CD8-positive, alpha-beta memory T cell (primary cell): ENCODE results near the gene CREBBP. TPM values are rescaled to one million over a fixed set of nuclear protein-coding genes. Genes with fewer than 3 reads are reported as not detected.

Experiments
- CTCF ChIA-PET: fragments of 350-600 bp; sonication (Branson Sonifier 250); formaldehyde crosslinking; loops from one replicate; lab custom pipeline; 2021; ENCODE audit warnings: antibody characterized with exemption; lab: Charles Lee
- POLR2A ChIA-PET: fragments of 350-600 bp; sonication (Branson Sonifier 250); formaldehyde crosslinking; loops from one replicate; lab custom pipeline; 2021; ENCODE audit warnings: antibody characterized with exemption; lab: Charles Lee
- DNase-seq, 5 donors: peaks; one replicate each; pipeline versions ENCODE4 v3.0.0 to v3.0.0-alpha.2; 2020 to 2022; ENCODE audit warnings: mixed read lengths in 1 of 5
- H3K27ac ChIP-seq: one replicate; pipeline ENCODE4 v1.7.0; 2013; ENCODE audit warnings: low read depth, mild to moderate bottlenecking, low read length, moderate library complexity
- H3K27me3 ChIP-seq: 2 replicates; pipeline ENCODE4 v1.7.0; 2013; ENCODE audit warnings: low read length, mild to moderate bottlenecking; ENCODE audit not compliant: insufficient read depth, poor library complexity, severe bottlenecking
- H3K36me3 ChIP-seq: 2 replicates; pipeline ENCODE4 v1.7.0; 2013; ENCODE audit warnings: mild to moderate bottlenecking, low read length, moderate library complexity; ENCODE audit not compliant: insufficient read depth
- H3K4me1 ChIP-seq: 2 replicates; pipeline ENCODE4 v1.7.0; 2013; ENCODE audit warnings: mild to moderate bottlenecking, low read length, moderate library complexity; ENCODE audit not compliant: insufficient read depth
- H3K4me3 ChIP-seq: 2 replicates; pipeline ENCODE4 v1.7.0; 2013; ENCODE audit warnings: mild to moderate bottlenecking, low read length
- H3K9me3 ChIP-seq: 2 replicates; pipeline ENCODE4 v1.7.0; 2013; ENCODE audit warnings: mild to moderate bottlenecking, low read length
- H3K27ac Mint-ChIP-seq, 8 donors: one replicate each; pipeline ENCODE4 v1.8.0; 2020 to 2021; ENCODE audit warnings: mixed read lengths in 8 of 8, mild to moderate bottlenecking in 6 of 8, inconsistent platforms in 3 of 8, moderate library complexity in 3 of 8
- H3K27me3 Mint-ChIP-seq, 2 donors: one replicate each; pipeline ENCODE4 v1.8.0; 2020 to 2021; ENCODE audit warnings: mixed read lengths in 2 of 2, mild to moderate bottlenecking in 1 of 2, moderate library complexity in 1 of 2
- H3K36me3 Mint-ChIP-seq, 3 donors: one replicate each; pipeline ENCODE4 v1.8.0; 2020 to 2021; ENCODE audit warnings: mixed read lengths in 3 of 3, inconsistent platforms in 1 of 3, mild to moderate bottlenecking in 1 of 3
- H3K4me1 Mint-ChIP-seq, 3 donors: one replicate each; pipeline ENCODE4 v1.8.0; 2020 to 2021; ENCODE audit warnings: mixed read lengths in 3 of 3, inconsistent platforms in 1 of 3, mild to moderate bottlenecking in 1 of 3
- H3K4me3 Mint-ChIP-seq, 7 donors: one replicate each; pipeline ENCODE4 v1.8.0; 2020 to 2021; ENCODE audit warnings: mixed read lengths in 7 of 7, mild to moderate bottlenecking in 6 of 7, moderate library complexity in 4 of 7, inconsistent platforms in 2 of 7
- H3K9me3 Mint-ChIP-seq, 5 donors: one replicate each; pipeline ENCODE4 v1.8.0; 2020 to 2022; ENCODE audit warnings: mixed read lengths in 5 of 5, mild to moderate bottlenecking in 3 of 5, moderate library complexity in 2 of 5, inconsistent platforms in 1 of 5
- polyA plus RNA-seq: library from polyadenylated mRNA; unstranded; fragments of 300-500 nt; fragmentation: Illumina TruSeq; gene quantifications from one replicate; pipeline ENCODE4 v1.2.3, GENCODE V29; 2021
- total RNA-seq, 2 experiments: library from RNA; stranded (reverse); gene quantifications; one replicate each; pipeline ENCODE4 v1.2.3, GENCODE V29; 2021

The CREBBP gene
- total and polyA plus RNA-seq, 3 experiments from 2014 or later: 15.5 to 51.1 (median 48.8) TPM

GRCh38 chr16:3837851-3838586, 42.5 kb downstream of the CREBBP start:
- Histone ChIP-seq H3K4me1 (peaks cover 13% of the 10 kb centered on the region), H3K4me3 (no peak overlapping the region), H3K27ac (no peak overlapping the region), H3K36me3 (no peaks in the 10 kb centered on the region), H3K9me3 (no peaks in the 10 kb centered on the region), H3K27me3 (no peaks in the 10 kb centered on the region)
- DNase-seq: no peak
- Mint-ChIP-seq H3K4me1 (peaks cover 47 to 68% (median 67%) of the 10 kb centered on the region in 3 donors), H3K36me3 (peaks cover 11 to 33% (median 12%) of the 10 kb centered on the region in 3 donors), H3K27me3 (no peaks in the 10 kb centered on the region), H3K27ac (no peak overlapping the region), H3K4me3 (no peak overlapping the region), H3K9me3 (peaks cover 0 to 7% (median 3%) of the 10 kb centered on the region in 5 donors)
- POLR2A ChIA-PET: no interaction called here
- CTCF ChIA-PET: interaction anchor here (0.6 to 1.8 kb wide), 3 partner anchors 10 to 745 kb away, joined by 3 to 4 read pairs (median 3); no protein-coding TSS in a partner anchor

GRCh38 chr16:3836641-3837040, 43.9 kb downstream of the CREBBP start:
- ChIA-PET CTCF (interaction anchor here (1.8 kb wide), 1 partner anchor 9 kb away, joined by 3 read pairs; no protein-coding TSS in a partner anchor), POLR2A (no interaction called here)
- Histone ChIP-seq H3K27me3 (no peaks in the 10 kb centered on the region), H3K27ac (no peak overlapping the region), H3K9me3 (no peaks in the 10 kb centered on the region), H3K4me1 (peaks cover 10% of the 10 kb centered on the region), H3K4me3 (no peak overlapping the region), H3K36me3 (no peaks in the 10 kb centered on the region)
- Mint-ChIP-seq H3K4me3 (no peak overlapping the region), H3K27ac (no peak overlapping the region), H3K27me3 (no peaks in the 10 kb centered on the region), H3K36me3 (peaks cover 17 to 42% (median 25%) of the 10 kb centered on the region in 3 donors), H3K4me1 (peaks cover 44 to 69% (median 68%) of the 10 kb centered on the region in 3 donors), H3K9me3 (peaks cover 2 to 14% (median 10%) of the 10 kb centered on the region in 5 donors)
- no peak for DNase-seq

DNA sequence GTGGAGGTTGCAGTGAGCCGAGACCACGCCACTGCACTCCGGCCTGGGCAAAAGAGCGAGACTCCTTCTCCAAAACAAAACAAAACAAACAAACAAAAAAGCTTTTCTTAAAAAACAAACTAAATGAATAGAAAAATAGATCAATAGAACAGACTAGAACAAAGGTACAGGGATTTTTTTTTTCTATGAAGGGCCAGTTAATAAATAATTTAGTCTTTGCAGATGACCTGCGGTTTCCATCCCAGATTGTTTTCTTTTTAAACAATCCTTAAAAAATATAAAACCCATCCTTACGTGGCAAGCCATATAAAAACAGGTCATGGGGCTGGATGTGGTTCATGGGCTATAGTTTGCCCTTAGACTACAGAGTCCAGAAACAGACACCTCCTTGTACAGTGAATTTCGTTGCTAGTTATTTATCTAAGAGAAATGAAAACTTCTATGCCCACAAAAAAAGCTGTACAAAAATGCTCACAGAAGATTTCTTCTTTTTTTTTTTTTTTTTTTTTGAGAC, 45.4 kb downstream of the CREBBP start:
- Histone ChIP-seq H3K4me1 (no peaks in the 10 kb centered on the region), H3K4me3 (no peak overlapping the region), H3K27me3 (no peaks in the 10 kb centered on the region), H3K9me3 (no peaks in the 10 kb centered on the region), H3K27ac (no peak overlapping the region), H3K36me3 (no peaks in the 10 kb centered on the region)
- peaks cover 2 to 14% (median 10%) of the 10 kb centered on the region in 5 donors for H3K9me3 Mint-ChIP-seq
- CTCF ChIA-PET: no interaction called here
- no peak for DNase-seq
- POLR2A ChIA-PET: interaction anchor here (0.6 kb wide), 2 partner anchors 15 to 23 kb away, joined by 3 read pairs; no protein-coding TSS in a partner anchor
- no peak overlapping the region for H3K27ac Mint-ChIP-seq
- H3K27me3 Mint-ChIP-seq: no peaks in the 10 kb centered on the region
- no peak overlapping the region for H3K4me3 Mint-ChIP-seq
- peaks cover 42 to 72% (median 72%) of the 10 kb centered on the region in 3 donors for H3K4me1 Mint-ChIP-seq
- peaks cover 17 to 49% (median 27%) of the 10 kb centered on the region in 3 donors for H3K36me3 Mint-ChIP-seq

DNA sequence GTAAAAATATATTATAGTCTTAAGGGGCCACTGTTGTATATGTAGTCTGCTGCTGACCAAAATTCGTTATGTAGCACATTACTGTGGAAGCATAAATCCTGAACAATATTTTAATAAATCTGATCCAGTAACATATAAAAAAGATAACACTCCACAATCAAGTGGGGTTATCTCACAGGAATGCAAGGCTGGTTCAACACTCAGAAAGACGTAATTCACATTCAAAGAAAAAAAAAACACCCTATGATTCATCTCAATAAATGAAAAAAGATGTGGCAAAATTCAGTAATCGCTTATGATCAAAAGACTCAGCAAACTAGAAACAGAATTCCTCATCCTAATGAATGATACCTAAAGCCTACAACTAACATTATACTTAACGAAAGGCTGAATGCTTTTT, 47.8 kb downstream of the CREBBP start:
- H3K27me3 Mint-ChIP-seq: no peaks in the 10 kb centered on the region
- H3K4me1 Mint-ChIP-seq: peaks cover 41 to 76% (median 70%) of the 10 kb centered on the region in 3 donors
- no peaks in the 10 kb centered on the region for H3K36me3 ChIP-seq
- H3K4me1 ChIP-seq: no peaks in the 10 kb centered on the region
- DNase-seq: no peak
- no peak overlapping the region for H3K4me3 ChIP-seq
- H3K9me3 ChIP-seq: no peaks in the 10 kb centered on the region
- H3K27me3 ChIP-seq: no peaks in the 10 kb centered on the region
- peak overlapping the region in 1 of 8 donors; percentile 12 for H3K27ac Mint-ChIP-seq
- peaks cover 2 to 14% (median 10%) of the 10 kb centered on the region in 5 donors for H3K9me3 Mint-ChIP-seq
- H3K36me3 Mint-ChIP-seq: peaks cover 17 to 60% (median 27%) of the 10 kb centered on the region in 3 donors
- H3K27ac ChIP-seq: no peak overlapping the region
- CTCF ChIA-PET: no interaction called here
- POLR2A ChIA-PET: interaction anchor here (0.6 kb wide), 1 partner anchor 97 kb away, joined by 3 read pairs; no protein-coding TSS in a partner anchor
- H3K4me3 Mint-ChIP-seq: no peak overlapping the region

GRCh38 chr16:3830625-3831254, 49.8 kb downstream of the CREBBP start:
- CTCF ChIA-PET: no interaction called here
- POLR2A ChIA-PET: no interaction called here
- Mint-ChIP-seq H3K9me3 (peaks cover 2 to 14% (median 10%) of the 10 kb centered on the region in 5 donors), H3K27ac (no peak overlapping the region), H3K27me3 (no peaks in the 10 kb centered on the region), H3K36me3 (peaks cover 15 to 52% (median 27%) of the 10 kb centered on the region in 3 donors), H3K4me1 (peaks cover 55 to 85% (median 75%) of the 10 kb centered on the region in 3 donors), H3K4me3 (no peak overlapping the region)
- no peak overlapping the region for H3K27ac ChIP-seq
- H3K4me3 ChIP-seq: no peak overlapping the region
- H3K27me3 ChIP-seq: no peaks in the 10 kb centered on the region
- H3K4me1 ChIP-seq: peaks cover 13% of the 10 kb centered on the region
- DNase-seq: no peak
- no peaks in the 10 kb centered on the region for H3K9me3 ChIP-seq
- no peaks in the 10 kb centered on the region for H3K36me3 ChIP-seq

DNA sequence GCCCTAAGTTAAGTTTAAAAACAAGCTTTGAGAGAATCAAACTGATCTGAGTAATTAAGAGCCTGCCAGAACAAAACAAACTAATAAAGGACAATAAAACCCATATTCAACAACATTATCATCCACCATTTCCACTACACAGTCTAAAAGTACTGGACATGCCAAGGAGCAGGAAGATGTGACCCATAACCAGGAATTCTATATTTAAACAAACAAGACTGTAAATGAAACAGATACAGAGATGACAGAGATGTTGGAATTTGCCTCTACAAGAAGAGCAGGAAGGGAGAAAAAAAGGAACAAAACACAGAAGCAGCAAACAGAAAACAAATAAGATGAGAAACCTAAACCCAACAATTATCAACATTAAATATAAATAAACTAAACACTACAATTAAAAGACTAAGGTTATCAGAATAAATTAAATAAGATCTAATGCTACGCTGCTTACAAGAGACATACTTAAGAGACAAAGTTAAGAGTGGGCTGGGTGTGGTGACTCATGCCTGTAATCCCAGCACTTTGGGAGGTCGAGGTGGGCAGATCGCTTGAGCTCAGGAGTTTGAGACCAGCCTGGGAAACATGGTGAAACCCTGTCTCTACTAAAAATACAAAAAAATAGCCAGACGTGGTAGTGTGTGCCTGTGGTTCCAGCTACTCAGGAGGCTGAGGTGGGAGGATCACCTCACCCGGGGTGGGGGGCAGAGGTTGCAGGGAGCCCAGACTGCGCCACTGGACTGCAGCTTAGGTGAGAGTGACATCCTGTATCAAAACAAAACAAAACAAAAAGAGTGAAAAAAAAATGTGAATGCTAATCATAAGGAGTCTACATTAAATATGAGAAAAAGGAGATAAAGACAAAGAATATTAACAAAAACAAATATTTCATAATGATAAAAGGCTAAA, 50.6 kb downstream of the CREBBP start:
- CTCF ChIA-PET: no interaction called here
- H3K27ac Mint-ChIP-seq: peak overlapping the region in 1 of 8 donors; percentile 61

GRCh38 chr16:3825940-3826339, 54.6 kb downstream of the CREBBP start:
- Histone ChIP-seq H3K9me3 (no peaks in the 10 kb centered on the region), H3K27ac (no peak overlapping the region), H3K27me3 (no peaks in the 10 kb centered on the region), H3K4me3 (no peak overlapping the region), H3K4me1 (peaks cover 60% of the 10 kb centered on the region), H3K36me3 (no peaks in the 10 kb centered on the region)
- peaks cover 0 to 23% (median 3%) of the 10 kb centered on the region in 3 donors for H3K36me3 Mint-ChIP-seq
- no peaks in the 10 kb centered on the region for H3K27me3 Mint-ChIP-seq
- H3K4me1 Mint-ChIP-seq: peaks cover 78 to 97% (median 89%) of the 10 kb centered on the region in 3 donors
- H3K27ac Mint-ChIP-seq: peak overlapping the region in 1 of 8 donors; percentile 38
- peak overlapping the region in 1 of 7 donors; percentile 16 for H3K4me3 Mint-ChIP-seq
- CTCF ChIA-PET: no interaction called here
- POLR2A ChIA-PET: no interaction called here
- no peaks in the 10 kb centered on the region for H3K9me3 Mint-ChIP-seq
- no peak for DNase-seq

More for the DNA sequence above, 50.6 kb downstream of the CREBBP start:
- POLR2A ChIA-PET: no interaction called here
- Histone ChIP-seq H3K4me1 (peaks cover 21% of the 10 kb centered on the region), H3K36me3 (no peaks in the 10 kb centered on the region), H3K9me3 (no peaks in the 10 kb centered on the region), H3K27ac (no peak overlapping the region), H3K27me3 (no peaks in the 10 kb centered on the region), H3K4me3 (no peak overlapping the region)
- peaks cover 2 to 14% (median 10%) of the 10 kb centered on the region in 5 donors for H3K9me3 Mint-ChIP-seq
- H3K4me3 Mint-ChIP-seq: no peak overlapping the region
- DNase-seq: no peak
- no peaks in the 10 kb centered on the region for H3K27me3 Mint-ChIP-seq
- H3K36me3 Mint-ChIP-seq: peaks cover 15 to 47% (median 27%) of the 10 kb centered on the region in 3 donors
- H3K4me1 Mint-ChIP-seq: peaks cover 64 to 91% (median 83%) of the 10 kb centered on the region in 3 donors
